ENCODE measurements around the gene DUOX2. TPM values are rescaled to one million over a fixed set of nuclear protein-coding genes. Genes with fewer than 3 reads are reported as not detected.

The DUOX2 gene
- total RNA-seq, 3 donors from 2014 or later: 0.05 to 0.11 (median 0.10) TPM

DNA sequence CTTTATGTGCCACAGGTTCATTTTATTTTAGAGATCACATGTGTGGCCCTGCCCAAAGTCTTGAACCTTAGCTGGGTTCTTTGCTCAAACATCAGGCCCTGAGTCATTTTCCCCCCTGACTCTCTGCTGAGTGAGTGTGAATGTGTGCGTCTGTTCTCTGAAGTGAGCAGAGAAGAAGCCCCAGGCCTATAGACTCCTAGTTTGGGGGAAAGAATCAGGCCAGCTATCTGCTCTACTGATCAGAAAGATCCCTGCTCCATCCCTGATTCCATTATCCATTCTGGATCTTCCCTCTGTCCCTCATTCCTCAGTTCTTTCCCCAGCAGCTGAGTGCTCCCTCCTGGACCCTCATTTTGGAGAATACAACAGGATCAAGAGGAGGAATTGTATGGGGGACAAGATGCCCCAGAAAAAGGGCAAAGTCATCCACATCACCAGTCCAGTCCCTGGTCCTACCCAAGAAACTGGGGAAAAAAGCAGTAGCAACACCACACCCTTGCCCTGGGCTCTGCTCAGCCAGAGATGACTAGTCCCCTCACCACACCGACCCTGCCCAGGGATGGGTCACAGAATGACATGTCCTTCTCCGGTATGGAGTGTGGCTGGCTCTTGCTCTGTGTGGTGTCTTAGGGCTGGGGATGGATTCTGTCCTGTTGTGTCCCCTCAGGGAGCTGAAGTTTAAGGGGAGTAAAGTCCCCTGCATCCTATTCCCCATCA, 19.0 kb upstream of the DUOX2 start:
- no peak for ATAC-seq
- H3K27me3 Mint-ChIP-seq (ENCODE audit: low read depth): peaks cover 60% of the 10 kb centered on the region
- no peak for DNase-seq
- H3K4me1 Mint-ChIP-seq (ENCODE audit: low read depth): peaks cover 18% of the 10 kb centered on the region
- H3K36me3 Mint-ChIP-seq (ENCODE audit: insufficient read depth): no peaks in the 10 kb centered on the region
- H3K9me3 Mint-ChIP-seq: no peaks in the 10 kb centered on the region
- H3K4me3 Mint-ChIP-seq: no peak overlapping the region

DNA sequence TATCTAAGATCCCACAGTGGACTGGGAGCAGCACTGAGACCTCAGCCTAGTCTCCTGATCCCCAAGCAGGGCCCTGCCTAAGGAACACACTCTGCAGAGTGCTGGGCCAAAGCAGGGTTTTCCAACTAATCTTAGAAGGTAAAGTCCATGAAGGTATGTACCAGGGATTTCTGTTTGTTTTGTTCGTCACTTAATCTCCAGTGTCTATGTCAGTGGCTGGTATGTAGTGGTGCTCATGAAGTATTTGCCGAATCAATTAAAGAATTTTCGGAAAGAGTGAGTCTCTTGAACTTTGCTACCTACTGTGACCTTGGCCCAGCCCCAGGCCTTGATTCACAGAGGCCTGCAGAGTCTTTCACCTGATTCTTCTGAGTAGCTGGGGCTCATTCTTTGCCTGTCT, 17.5 kb upstream of the DUOX2 start:
- DNase-seq: no peak
- H3K27me3 Mint-ChIP-seq (ENCODE audit: low read depth): peaks cover 63% of the 10 kb centered on the region
- no peaks in the 10 kb centered on the region for H3K36me3 Mint-ChIP-seq (ENCODE audit: insufficient read depth)
- H3K9me3 Mint-ChIP-seq: no peaks in the 10 kb centered on the region
- peaks cover 17% of the 10 kb centered on the region for H3K4me1 Mint-ChIP-seq (ENCODE audit: low read depth)
- no peak for ATAC-seq
- no peak overlapping the region for H3K4me3 Mint-ChIP-seq

- H3K9me3 Mint-ChIP-seq: no peaks in the 10 kb centered on the region
- no peak overlapping the region for H3K4me3 Mint-ChIP-seq
- DNase-seq (no peak), ATAC-seq (no peak)
- H3K36me3 Mint-ChIP-seq (ENCODE audit: insufficient read depth): no peaks in the 10 kb centered on the region
- peaks cover 67% of the 10 kb centered on the region for H3K27me3 Mint-ChIP-seq (ENCODE audit: low read depth)
- peaks cover 12% of the 10 kb centered on the region for H3K4me1 Mint-ChIP-seq (ENCODE audit: low read depth)
Measured at GRCh38 chr15:45130291-45131000, 16.5 kb upstream of the DUOX2 start.

GRCh38 chr15:45129651-45130129, 15.7 kb upstream of the DUOX2 start, which contains the start of the genes DUOX1 and DUOXA1:
TSS of gene DUOX1 (plus strand) at chr15:45129994. CDS start at chr15:45131967, 1,973 bp downstream.
TSS of gene DUOXA1 (minus strand) at chr15:45129879. CDS start at chr15:45123014, 6,865 bp downstream.
- no peaks in the 10 kb centered on the region for H3K36me3 Mint-ChIP-seq (ENCODE audit: insufficient read depth)
- peaks cover 71% of the 10 kb centered on the region for H3K27me3 Mint-ChIP-seq (ENCODE audit: low read depth)
- DNase-seq: no peak
- no peaks in the 10 kb centered on the region for H3K9me3 Mint-ChIP-seq
- peak within 1 kb of the TSS; percentile 32 for H3K4me3 Mint-ChIP-seq
- H3K4me1 Mint-ChIP-seq (ENCODE audit: low read depth): peaks cover 9% of the 10 kb centered on the region
- ATAC-seq: peak; percentile 79 to 82

DNA sequence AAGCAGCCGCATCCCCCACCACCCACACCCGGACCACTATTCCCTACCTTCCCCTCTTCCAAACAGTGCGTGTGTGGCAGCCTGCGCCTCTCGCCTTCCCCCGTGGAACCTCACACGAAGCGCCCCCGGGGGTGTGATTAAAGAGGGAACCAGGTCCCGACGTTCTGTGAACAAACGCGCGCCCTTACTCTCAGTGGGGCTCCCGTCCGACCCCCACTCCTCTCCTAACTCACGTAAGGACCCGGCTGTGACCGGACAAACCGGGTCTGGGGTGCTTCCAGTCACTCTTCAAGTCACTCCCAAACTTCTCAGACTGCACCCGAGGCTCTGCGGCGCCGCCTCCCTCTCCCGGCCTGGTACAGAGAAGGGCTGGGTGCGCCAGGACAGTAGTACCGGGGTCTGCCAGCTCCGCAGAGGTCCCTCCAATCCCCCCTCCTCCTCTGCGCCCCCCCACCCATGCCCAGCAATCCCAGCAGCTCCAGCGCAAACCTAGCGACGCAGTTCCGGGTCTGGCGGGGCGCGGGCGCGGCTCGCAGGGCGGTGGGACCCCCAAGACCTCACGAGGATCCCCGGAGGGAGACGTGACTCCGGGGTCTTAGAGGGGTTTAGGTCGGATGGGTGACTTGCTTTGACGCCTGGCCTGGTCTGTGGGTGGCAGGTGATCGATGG, 15.1 kb upstream of the DUOX2 start:
- ATAC-seq (peak; percentile 11), DNase-seq (no peak)
- Mint-ChIP-seq H3K36me3 (ENCODE audit: insufficient read depth) (no peaks in the 10 kb centered on the region), H3K27me3 (ENCODE audit: low read depth) (peaks cover 67% of the 10 kb centered on the region), H3K4me1 (ENCODE audit: low read depth) (peaks cover 6% of the 10 kb centered on the region), H3K9me3 (no peaks in the 10 kb centered on the region), H3K4me3 (peak overlapping the region; percentile 32)

DNA sequence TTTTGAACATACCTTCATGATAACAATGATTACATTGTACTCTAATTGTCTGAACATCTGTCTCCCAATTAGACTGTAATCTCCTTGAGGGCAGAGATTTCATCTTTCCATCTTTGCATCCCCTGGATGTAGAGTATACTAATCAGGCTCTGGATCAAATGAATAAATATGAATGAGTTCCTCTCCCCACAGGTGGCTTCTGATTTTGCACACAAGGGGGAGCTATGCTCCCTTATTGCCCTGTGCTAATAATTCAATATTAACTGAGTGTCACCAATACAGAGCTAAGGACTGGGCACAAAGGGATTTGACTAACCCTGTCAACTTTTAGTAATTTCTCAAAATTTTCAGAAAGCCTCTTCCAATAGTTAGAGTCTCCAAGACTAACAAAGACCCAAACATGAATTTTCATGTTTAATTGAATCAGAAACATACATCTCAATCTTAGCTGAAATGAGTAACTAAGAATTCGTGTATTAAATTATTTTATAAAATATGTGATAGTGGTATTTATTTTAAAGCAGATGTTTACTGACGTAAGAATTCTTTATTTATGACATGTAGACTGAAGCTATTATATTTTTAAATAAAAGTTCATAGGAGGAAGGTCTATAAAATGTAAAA, 12.7 kb upstream of the DUOX2 start:
- Mint-ChIP-seq H3K9me3 (no peaks in the 10 kb centered on the region), H3K27me3 (ENCODE audit: low read depth) (peaks cover 63% of the 10 kb centered on the region), H3K4me1 (ENCODE audit: low read depth) (peaks cover 6% of the 10 kb centered on the region), H3K36me3 (ENCODE audit: insufficient read depth) (no peaks in the 10 kb centered on the region), H3K4me3 (no peak overlapping the region)
- ATAC-seq (peak; percentile 23 to 47), DNase-seq (peak; percentile 41)

- Mint-ChIP-seq H3K36me3 (ENCODE audit: insufficient read depth) (no peaks in the 10 kb centered on the region), H3K9me3 (no peaks in the 10 kb centered on the region), H3K27me3 (ENCODE audit: low read depth) (peaks cover 66% of the 10 kb centered on the region), H3K4me3 (no peak overlapping the region), H3K4me1 (ENCODE audit: low read depth) (no peaks in the 10 kb centered on the region)
- no peak for ATAC-seq
- no peak for DNase-seq
Measured at GRCh38 chr15:45123397-45123796, 9.4 kb upstream of the DUOX2 start.

DNA sequence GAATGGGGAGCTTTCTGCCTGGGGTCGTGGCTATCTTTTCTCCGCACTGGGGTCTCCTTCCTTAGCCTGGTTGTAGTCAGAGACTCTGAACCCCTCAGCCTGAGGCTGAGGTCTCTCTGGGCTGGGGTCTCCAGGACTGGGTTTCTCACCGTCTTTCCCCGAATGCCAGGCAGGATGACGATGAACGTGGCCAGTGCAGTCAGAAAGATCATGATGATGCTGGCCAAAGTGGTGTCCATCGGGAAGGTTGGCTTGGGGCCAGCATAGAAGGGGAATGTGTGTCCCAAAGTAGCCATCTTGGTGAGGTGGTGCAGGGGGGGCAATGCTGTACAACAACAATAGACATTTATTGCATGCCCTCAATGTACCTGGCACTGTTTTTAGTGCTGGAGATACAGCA, 8.7 kb upstream of the DUOX2 start:
- Mint-ChIP-seq H3K4me3 (no peak overlapping the region), H3K27me3 (ENCODE audit: low read depth) (peaks cover 65% of the 10 kb centered on the region), H3K36me3 (ENCODE audit: insufficient read depth) (no peaks in the 10 kb centered on the region), H3K9me3 (no peaks in the 10 kb centered on the region), H3K4me1 (ENCODE audit: low read depth) (peaks cover 4% of the 10 kb centered on the region)
- no peak for DNase-seq
- ATAC-seq: no peak

- Mint-ChIP-seq H3K27me3 (ENCODE audit: low read depth) (peaks cover 70% of the 10 kb centered on the region), H3K4me3 (no peak overlapping the region)
Measured at GRCh38 chr15:45121706-45122417, 7.9 kb upstream of the DUOX2 start.

DNA sequence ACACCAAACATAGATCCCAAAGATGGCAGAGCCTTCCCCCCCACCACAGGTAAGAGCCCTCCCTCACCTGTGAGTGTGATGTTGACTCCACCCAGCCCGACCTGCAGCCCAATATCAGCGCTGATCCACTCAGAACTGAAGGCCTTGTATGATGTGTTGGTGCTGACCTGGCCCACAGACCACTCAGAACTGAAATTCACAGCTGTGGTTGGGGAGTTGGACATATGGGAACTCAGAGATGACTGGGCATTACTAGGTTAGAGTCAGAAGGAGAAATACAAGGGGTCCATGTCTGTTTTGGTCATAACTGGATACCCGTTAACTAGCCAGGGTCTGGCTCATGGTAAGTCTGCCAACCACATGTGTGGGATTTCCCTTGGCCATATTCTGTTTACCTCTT, 7.0 kb upstream of the DUOX2 start:
- Mint-ChIP-seq H3K9me3 (no peaks in the 10 kb centered on the region), H3K36me3 (ENCODE audit: insufficient read depth) (no peaks in the 10 kb centered on the region), H3K4me1 (ENCODE audit: low read depth) (peaks cover 14% of the 10 kb centered on the region), H3K4me3 (no peak overlapping the region), H3K27me3 (ENCODE audit: low read depth) (peaks cover 72% of the 10 kb centered on the region)
- DNase-seq: no peak
- ATAC-seq: no peak

More at GRCh38 chr15:45121706-45122417, 7.9 kb upstream of the DUOX2 start:
- Mint-ChIP-seq H3K36me3 (ENCODE audit: insufficient read depth) (no peaks in the 10 kb centered on the region), H3K9me3 (no peaks in the 10 kb centered on the region), H3K4me1 (ENCODE audit: low read depth) (peaks cover 9% of the 10 kb centered on the region)
- DNase-seq: no peak
- ATAC-seq: no peak

DNA sequence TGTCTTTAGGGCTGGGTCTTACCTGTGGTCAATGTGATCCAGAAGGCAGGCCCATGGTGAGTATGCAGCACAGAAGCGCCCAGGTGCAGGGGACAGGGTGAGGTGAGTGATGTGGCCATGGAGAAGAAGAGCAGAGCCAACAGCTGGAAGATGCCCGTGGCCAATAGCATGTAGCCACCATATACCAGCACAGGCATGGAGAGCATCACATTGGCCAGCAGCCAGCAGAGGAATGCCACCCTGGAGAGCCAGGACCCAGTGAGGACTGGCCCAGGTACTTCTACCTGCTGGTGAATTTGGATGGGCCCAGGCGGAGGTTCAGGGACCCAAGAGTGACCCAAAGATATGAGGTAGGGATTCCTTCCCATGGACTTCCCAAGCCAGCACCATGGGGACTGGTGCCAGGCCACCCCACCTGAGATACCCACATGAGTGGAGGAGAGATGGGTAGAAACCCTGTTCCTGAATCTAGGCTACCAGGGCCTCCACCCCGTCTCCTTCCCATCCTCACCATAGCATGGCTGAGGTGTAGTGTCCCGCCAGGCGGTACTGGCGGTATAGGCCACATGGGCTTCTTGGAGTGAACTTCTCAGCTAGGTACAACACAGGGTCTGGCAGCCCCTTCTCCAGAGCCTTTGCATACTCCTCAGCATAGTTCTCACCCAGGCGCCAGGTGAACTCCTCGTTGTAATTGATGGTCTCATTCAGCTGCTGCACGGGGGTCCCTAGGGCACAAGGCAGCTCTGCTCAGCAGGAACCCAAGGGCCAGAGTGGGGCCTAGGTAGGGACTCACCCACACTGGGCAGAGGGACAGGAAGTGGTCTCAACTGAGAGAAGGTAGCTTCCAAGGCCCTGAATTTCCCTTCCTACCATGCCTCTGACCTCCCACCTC, 6.4 kb upstream of the DUOX2 start:
- peaks cover 72% of the 10 kb centered on the region for H3K27me3 Mint-ChIP-seq (ENCODE audit: low read depth)
- ATAC-seq (no peak), DNase-seq (no peak)
- H3K4me3 Mint-ChIP-seq: no peak overlapping the region
- no peaks in the 10 kb centered on the region for H3K36me3 Mint-ChIP-seq (ENCODE audit: insufficient read depth)
- H3K9me3 Mint-ChIP-seq: no peaks in the 10 kb centered on the region
- peaks cover 17% of the 10 kb centered on the region for H3K4me1 Mint-ChIP-seq (ENCODE audit: low read depth)

DNA sequence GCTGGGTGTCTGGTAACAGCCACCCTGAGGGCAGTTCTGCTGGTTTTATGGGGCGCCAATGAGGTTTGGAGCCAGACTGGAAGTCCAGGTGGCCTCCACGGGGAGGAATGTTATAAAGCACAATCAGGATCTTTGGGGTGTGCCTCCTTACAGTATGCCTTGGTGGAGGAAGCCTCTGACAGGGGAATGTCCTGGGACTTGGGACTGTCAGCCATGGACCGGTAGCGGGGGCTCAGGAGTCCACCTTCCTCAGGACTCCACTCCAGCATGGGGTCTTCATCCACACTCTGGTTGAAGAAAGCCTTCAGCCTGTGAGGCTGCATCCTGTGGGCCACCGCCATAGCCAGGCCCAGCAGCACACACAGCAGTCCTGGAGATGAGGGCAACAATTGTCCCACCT, 5.0 kb upstream of the DUOX2 start:
- Mint-ChIP-seq H3K4me1 (ENCODE audit: low read depth) (peaks cover 23% of the 10 kb centered on the region), H3K9me3 (no peaks in the 10 kb centered on the region), H3K27me3 (ENCODE audit: low read depth) (peaks cover 78% of the 10 kb centered on the region), H3K4me3 (no peak overlapping the region), H3K36me3 (ENCODE audit: insufficient read depth) (no peaks in the 10 kb centered on the region)
- DNase-seq: no peak
- ATAC-seq: no peak

GRCh38 chr15:45118131-45118588, 4.2 kb upstream of the DUOX2 start:
- Mint-ChIP-seq H3K36me3 (ENCODE audit: insufficient read depth) (no peaks in the 10 kb centered on the region), H3K9me3 (no peaks in the 10 kb centered on the region), H3K4me1 (ENCODE audit: low read depth) (peaks cover 32% of the 10 kb centered on the region), H3K4me3 (peak overlapping the region; percentile 71), H3K27me3 (ENCODE audit: low read depth) (peaks cover 85% of the 10 kb centered on the region)
- ATAC-seq (peak; percentile 95 to 97), DNase-seq (peak; percentile 78)
